ENCODE results near the gene ZNF525.
"Not testable (repeated sequence)": the region's sequence is repeated elsewhere in the genome, so short reads cannot be mapped to it uniquely, and the experiment has no call there.

The ZNF525 gene

DNA sequence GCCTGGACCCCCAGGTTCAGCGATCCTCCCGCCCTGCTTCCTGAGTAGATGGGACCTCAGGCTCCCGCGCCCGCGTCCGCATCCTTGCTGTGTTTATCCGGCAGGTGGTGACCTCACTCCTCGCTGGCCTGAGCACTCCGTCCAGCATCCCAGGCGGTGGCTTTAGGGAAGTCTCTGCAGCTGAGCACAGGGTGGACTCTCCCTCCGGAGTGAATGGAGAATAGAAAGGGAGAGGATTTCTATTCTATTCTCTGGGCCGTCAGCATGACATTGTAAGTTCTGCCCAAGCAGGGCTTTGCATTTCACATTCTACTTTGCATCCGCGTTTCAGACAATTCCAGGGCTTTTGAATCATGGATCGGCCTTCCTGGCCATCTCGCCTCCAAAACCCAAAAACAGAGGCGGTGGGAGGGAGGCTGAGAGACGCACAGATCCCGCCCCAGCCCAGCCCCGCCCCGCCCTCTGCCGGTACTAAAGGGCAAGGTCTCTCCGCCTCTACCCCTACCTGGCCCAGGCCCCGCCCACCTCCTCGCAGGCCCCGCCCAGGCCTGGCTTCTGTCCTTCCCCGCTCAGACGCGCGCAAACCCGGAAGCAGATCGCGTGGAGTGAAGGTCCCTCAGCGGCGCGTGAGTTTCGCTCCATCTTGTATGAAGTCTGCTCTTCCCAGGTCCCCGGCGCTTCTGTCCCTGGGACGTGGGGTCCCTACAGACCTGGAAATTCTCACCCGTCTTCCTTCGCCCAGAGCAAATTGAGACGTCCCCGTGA lies at the start of gene ZNF525:
Gene ZNF525, plus strand, starts transcription at position 572 of the 765 bp plus-strand sequence. CDS start 6,577 bp downstream, outside the sequence.
- peak; percentile 84 for DNase-seq (ENCODE audit: low spot score)

DNA sequence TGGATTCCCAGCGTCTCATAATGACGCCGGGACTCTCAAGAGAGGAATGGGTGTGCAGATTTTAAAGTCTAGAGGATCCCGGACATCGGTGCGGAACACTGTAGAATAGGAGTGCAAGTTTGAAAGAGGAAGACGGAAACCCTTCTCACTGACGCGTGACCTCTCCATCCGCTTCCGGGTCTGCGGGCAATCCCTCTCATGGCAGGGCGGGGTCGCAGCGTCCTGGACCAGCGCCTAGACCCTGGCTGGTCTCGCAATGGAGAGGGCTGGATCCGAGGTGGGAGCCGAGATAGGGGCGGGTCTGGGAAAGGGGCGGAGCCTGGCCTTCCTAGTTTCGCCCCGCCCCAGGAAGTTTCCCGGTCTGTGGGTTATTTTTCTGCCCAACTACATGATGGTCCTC lies 36.5 kb upstream of the ZNF525 start:
- DNase-seq (ENCODE audit: low spot score), result no peak

DNA sequence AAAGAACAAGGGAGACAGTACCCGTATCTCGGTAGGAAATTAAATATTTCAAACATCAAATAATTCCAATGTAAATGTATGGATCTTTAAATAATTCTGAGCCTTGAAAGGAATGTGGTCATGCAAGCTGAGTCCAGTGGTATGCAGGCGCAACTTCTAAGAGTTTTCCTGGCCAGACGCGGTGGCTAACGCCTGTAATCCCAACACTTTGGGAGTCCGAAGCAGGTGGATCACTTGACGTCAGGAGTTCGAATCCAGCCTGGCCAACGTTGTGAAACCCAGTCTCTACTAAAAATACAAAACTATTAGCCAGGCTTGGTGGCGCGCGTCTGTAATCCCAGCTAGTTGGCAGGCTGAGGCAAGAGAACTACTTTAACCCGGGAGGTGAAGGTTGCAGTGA lies 33.0 kb upstream of the ZNF525 start:
- no peak for DNase-seq (ENCODE audit: low spot score)

DNA sequence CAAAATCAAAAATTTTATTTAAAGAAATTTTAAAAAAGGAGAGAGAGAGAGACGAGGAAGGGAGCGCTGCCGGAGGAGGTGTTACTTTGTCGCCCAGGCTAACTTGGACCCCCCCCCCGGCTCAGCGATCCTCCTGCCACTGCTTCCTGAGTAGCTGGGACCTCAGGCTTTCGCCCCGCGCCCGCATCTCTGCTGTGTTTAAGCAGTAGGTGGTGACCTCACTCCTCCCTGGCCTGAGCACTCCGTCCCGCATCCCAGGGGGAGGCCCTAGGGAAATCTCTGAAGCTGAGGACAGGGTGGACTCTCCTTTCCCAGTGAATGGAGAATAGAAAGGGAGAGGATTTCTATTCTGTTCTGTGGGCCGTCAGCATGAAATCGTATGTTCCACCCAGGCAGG lies 32.4 kb upstream of the ZNF525 start:
- DNase-seq (ENCODE audit: low spot score), result peak; percentile 0

DNA sequence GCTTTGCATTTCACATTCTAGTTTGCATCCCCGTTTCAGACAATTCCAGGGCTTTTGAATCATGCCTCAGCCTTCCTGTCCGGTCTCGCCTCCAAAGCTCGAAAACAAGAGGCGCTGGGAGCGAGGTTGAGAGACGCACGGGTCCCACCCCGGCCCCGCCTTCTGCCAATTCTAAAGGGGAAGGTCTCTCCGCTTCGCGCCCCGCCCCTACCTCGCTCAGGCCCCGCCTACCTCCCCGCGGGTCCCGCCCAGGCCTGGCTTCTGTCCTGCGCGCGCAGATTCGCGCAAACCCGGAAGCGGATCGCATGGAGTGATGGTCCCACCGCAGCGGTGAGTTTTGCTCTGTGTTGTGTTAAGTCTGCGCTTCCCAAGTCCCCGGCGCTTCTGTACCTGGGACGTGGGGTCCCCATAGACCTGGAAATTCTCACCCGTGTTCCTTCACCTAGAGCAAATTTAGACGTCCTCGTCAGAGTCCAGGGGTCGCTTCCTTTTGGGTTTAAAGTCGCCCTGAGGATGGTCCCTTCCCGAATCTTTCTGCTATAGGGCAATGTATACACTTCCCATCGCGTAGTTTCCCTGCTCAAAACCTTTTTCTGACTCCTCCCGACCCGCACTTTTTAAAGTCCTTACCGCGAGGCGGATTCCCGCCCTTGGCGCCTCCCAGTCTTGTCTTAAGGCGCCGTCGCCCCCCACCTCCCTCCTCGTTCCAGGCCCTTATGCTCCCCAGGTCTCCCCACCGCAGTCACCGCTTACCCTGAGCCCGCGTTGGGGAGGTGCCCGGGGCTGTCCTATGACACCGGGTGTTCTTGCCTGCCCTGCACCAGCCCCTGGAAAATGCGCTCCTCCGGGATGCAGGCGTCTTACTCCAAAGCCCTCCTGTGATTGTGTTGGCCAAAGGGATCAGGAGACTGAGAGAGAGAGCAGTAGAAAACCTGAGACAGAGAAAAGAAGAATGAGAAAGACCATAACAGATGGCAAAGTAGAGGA lies 31.7 kb upstream of the ZNF525 start, which contains the start of gene ZNF845:
Gene ZNF845, plus strand, starts transcription at position 287 of the 987 bp plus-strand sequence. CDS start 7,559 bp downstream, outside the sequence.
- peak; percentile 91 for DNase-seq (ENCODE audit: low spot score)

DNA sequence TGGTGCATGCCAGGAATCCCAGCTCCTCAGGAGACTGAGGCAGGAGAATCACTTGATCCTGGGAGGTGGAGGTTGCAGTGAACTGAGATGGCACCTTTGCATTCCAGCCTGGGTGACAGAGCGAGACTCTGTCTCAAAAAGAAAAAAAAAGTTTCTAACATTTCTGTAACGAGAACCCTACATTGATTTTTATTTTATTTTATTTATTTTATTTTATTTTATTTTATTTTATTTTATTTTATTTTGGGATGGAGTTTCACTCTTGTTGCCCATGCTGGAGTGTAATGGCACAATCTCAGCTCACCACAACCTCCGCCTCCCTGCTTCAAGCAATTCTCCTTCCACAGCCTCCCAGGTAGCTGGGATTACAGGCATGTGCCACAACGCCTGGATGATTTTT lies 21.1 kb upstream of the ZNF525 start:
- not testable (repeated sequence) for DNase-seq (ENCODE audit: low spot score)

DNA sequence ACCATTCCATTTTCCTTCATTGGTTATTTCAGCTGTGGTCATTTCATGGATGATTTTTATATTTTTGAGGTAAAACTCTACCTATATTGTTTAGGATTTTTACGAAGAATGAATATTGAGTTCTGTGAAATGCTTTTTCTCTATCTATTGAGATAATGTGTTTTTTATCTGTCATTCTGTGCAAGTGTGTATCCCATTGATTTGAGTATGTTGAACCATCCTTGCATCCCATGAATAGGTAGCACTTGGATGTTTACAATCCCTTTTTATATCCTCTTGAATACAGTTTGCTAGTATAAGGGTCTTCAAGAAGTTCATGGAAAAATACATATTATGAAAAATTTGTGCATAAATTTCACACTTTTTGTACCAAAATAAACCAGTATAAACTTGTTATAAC lies 9.8 kb upstream of the ZNF525 start:
- no peak for DNase-seq (ENCODE audit: low spot score)

DNA sequence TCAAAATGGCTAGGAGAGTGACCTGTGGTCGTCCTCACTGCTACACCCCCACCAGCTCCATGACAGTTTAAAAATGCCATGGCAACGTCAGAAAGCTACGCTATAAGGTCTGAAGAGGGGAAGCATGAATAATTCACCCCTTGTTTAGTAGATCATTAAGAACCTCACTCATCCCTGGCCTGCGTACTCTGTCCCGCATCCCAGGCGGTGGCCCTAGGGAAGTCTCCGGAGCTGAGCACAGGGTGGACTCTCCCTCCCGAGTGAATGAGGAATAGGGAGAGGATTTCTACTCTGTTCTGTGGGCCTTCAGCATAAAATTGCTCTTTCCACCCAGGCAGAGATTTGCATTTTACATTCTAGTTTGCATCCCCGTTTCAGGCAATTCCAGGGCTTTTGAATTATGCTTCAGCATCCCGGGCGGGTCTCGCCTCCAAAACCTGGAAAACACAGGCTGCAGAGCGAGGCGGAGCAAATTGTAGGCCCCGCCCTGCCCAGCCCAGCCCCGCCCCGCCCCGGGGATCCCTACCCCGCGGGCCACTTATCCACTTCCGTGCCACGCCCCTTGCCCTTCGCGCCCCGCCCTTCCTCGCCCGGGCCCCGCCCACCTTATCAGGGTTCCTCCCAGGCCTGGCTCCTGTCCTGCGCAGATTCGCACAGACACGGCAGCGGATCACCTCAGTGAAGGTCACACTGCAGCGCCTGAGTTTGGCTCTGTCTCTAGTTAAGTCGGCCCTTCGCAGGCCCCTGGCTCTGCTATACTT lies 7.5 kb upstream of the ZNF525 start:
- DNase-seq (ENCODE audit: low spot score), result no peak

DNA sequence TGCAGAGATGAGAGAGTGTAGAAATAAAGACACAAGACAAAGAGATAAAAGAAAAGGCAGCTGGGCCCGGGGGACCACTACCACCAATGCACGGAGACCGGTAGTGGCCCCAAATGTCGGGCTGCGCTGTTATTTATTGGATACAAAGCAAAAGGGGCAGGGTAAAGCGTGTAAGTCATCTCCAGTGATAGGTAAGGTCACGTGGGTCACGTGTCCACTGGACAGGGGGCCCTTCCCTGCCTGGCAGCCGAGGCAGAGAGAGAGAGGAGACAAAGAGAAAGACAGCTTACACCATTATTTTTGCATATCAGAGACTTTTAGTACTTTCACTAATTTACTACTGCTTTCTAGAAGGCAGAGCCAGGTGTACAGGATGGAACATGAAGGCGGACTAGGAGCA lies 5.4 kb upstream of the ZNF525 start:
- not testable (repeated sequence) for DNase-seq (ENCODE audit: low spot score)

DNA sequence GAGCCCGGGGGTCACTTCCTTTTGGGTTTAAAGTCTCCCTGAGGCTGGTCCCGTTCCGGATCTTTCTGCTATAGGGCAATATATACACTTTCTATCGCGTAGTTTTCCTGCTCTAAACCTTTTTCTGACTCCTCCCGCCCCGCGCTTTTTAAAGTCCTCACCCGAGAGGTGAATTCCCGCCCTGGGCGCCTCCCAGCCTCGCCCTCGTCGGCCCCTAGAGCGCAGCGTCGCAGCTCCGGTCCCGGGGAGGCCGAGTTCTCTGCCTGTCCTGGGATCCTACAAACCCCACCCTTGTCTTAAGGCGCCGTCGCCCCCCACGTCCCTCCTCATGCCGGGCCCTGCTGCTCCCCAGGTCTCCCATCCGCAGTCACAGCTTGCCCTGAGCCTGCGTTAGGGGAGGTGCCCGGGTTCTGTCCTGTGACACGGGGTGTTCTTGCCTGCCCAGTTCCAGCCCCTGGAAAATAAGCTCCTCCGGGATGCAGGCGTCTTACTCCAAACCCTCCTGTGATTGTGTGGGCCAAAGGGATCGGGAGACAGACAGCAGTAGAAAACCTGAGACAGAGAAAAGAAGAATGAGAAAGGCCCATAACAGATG lies 491 bp downstream of the ZNF525 start:
- peak; percentile 9 for DNase-seq (ENCODE audit: low spot score)

DNA sequence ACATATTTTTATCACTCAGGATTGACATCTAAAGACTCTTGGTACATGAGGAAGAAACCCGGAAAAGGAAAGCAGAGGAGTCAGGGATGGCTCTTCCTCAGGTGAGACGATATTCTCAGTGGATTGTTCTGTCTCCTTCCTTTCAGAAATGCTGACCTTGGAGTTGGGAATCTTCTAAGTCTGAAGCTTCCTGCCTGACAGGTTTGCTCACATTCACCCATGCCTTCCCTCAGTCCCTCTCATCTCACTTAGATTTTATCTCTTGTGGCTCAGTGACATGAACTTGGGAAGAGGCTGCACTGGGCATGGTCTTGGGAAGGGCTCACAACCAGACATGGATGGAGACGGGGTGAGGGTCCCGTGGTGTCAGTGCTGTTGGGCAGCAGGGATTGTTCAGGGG lies 6.7 kb downstream of the ZNF525 start:
- no peak for DNase-seq (ENCODE audit: low spot score)

DNA sequence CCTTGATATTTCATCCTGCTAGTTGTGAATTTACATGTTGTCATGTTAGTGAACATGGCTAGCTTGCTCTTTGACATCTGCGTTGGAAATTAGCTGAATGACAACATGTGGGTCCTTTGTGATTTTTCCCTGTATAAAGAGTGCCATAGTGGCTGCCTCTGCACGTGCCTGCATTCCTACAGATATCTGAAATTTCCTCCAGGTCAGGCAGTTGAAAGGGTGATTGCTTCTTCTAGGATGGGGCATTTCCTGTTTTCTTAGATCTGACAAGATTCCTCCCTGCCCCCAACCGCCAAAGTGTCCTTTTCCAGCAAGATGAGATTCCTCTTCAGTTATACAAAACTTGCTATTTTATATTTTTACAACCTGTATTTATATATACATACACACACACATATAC lies 8.8 kb downstream of the ZNF525 start:
- DNase-seq (ENCODE audit: low spot score), result no peak

DNA sequence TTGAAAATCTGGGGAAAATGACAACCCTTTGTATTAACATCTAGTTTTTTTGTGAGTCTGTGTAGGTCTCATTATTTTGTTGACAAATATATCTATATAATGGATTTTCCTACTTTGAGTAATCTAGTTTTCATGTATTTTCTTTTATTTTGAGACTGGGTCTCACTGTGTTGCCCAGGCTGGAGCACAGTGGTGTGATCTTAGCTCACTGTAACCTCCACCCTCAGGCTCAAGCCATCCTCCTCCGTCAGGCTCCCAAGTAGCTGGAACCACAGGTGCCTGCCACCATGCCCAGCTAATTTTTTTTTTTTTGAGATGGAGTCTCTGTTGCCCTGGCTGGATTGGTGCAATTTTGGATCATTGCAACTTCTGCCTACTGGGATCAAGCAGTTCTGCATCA lies 9.2 kb downstream of the ZNF525 start:
- DNase-seq (ENCODE audit: low spot score), result no peak

DNA sequence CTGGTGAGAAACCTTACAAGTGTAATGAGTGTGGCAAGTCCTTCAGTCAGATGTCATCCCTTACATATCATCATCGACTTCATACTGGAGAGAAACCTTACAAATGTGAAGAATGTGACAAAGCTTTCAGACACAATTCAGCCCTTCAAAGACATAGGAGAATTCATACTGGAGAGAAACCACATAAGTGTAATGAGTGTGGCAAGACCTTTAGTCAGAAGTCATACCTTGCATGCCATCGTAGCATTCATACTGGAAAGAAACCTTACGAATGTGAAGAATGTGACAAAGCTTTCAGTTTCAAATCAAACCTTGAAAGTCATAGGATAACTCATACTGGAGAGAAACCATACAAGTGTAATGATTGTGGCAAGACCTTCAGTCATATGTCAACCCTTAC lies 15.9 kb downstream of the ZNF525 start:
- DNase-seq (ENCODE audit: low spot score), result no peak

DNA sequence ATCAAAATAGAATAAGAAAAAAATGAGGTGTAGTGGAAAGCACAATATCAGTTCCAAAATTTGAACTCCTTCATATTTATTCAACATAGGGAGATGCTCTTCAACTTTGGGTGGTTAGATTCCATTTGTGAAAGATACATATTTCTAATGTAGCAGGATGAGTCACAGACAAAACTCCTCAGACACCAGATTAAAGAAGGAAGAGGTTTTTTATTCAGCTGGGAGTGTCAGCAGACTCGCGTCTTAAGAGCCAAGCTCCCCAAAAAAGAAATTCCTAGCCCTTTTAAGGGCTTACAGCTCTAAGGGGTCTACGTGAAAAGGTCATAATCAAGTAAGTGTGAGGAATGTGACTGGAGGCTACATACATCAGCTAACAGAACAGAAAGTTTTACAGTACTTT lies 22.7 kb downstream of the ZNF525 start:
- no peak for DNase-seq (ENCODE audit: low spot score)

DNA sequence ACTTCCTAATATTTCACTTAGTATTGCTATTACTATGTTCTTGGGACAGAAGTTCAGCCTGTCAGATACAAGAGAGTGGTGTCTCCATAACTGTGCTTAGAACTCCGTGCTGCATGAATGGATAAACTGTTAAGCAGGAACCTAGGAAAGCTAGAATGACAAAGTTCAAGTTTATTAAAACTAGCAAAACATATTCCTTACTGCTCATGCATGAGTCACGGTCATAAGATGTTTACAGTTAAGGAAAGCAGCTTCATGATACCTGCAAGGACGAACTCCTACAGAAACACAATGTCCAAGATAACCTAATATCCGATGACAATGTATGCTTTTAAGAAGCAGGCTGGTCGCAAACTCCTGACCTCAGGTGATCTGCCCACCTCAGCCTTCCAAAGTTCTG lies 23.4 kb downstream of the ZNF525 start:
- no peak for DNase-seq (ENCODE audit: low spot score)

DNA sequence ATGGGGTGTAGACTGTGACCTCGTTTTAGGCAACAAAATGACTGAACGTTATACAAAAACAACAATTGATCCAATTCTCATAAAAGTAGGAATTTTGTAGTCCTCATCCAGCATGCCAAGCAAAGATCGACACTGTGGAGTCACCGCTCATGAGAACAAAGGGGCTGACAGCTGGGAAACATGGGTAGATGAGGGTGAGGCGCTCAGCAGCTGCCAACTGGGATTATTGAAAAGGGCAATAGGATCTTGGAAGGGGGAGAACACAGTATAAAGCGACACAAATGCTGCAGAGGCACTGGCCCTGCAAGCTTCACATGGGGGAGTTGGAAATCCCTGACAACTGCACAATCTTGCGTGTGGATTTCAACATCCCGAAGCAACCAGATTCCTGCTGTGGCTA lies 24.1 kb downstream of the ZNF525 start:
- no peak for DNase-seq (ENCODE audit: low spot score)

DNA sequence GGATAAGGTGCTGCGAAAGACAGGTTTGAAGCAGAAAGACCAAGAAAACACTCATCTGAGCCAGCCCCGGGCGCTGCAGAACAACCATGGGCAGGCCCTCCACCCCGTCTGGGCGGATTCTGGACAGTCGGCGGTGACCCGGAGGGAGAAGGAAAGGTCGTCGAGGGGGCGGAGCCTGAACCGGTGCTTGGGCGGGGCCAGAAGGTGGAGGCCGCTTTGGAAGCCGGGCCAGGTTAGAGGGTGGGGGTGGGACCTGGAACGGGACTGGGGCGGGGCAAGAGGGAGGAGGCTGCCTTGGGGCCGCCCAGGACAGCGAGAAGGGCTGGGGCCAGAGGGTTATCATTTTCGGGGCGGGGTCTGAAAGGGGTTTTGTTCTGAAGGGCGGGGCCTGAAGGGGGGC lies 24.5 kb downstream of the ZNF525 start:
- no peak for DNase-seq (ENCODE audit: low spot score)

DNA sequence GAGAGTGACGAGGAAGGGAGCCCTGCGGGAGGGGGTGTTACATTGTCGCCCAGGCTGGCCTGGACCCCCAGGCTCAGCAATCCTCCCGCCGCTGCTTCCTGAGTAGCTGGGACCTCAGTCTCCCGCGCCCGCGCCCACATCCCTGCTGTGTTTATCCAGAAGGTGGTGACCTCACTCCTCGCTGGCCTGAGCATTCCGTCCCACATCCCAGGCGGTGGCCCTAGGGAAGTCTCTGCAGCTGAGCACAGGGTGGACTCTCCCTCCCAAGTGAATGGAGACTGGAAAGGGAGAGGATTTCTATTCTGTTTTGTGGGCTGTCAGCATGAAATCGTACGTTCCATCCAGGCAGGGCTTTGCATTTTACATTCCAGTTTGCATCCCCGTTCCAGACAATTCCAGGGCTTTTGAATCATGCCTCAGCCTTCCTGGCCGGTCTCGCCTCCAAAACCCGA lies 29.0 kb downstream of the ZNF525 start:
- DNase-seq (ENCODE audit: low spot score), result no peak

DNA sequence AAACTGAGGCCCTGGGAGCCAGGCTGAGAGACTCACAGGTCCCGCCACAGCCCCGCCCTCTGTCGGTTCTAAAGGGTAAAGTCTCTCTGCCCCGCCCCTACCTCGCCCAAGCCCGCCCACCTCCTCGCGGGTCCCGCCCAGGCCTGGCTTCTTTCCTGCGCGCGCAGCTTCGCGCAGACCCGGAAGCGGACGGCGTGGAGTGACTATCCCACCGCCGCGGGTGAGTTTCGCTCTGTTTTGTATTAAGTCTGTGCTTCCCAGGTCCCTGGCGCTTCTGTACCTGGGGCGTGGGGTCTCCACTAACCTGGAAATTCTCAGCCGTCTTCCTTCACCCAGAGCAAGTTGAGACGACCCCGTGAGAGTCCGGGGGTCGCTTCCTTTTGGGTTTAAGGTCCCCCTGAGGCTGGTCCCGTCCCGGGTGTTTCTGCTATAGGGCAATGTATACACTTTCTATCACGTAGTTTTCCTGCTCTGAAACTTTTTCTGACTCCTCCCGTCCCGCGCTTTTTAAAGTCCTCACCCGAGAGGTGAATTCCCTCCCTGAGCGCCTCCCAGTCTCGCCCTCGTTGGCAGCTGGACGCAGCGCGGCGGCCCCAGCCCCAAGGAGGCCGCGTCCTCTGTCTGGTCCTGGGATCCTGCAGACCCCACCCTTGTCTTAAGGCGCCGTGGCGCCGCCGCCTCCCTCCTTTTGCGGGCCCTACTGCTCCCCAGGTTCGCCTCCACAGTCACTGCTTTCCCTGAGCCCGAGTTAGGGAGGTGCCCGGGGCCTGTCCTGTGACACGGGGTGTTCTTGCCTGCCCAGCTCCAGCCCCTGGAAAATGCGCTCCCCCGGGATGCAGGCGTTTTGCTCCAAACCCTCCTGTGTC lies 29.7 kb downstream of the ZNF525 start, which contains the start of gene ZNF765:
Gene ZNF765, plus strand, starts transcription at position 176 of the 866 bp plus-strand sequence. CDS start 2,867 bp downstream, outside the sequence.
- peak; percentile 93 for DNase-seq (ENCODE audit: low spot score)
